Activated B cell treated with CpG ODN at 0.5 μM for 24 hours (primary cell): ENCODE results near the gene CGB7. TPM values are rescaled to one million over a fixed set of nuclear protein-coding genes. Genes with fewer than 3 reads are reported as not detected.
"Not testable (repeated sequence)": the region's sequence is repeated elsewhere in the genome, so short reads cannot be mapped to it uniquely, and the experiment has no call there.

Experiments used
- ATAC-seq: fragments of 200-7000 bp; cut with Tn5 transposase; one replicate; pipeline ENCODE4 v1.10.0; 2021; ENCODE audit warnings: low read depth, mild to moderate bottlenecking, moderate library complexity
- CTCF ChIA-PET: fragments of 350-600 bp; sonication (Branson Sonifier 250); formaldehyde crosslinking; loops from one replicate; lab custom pipeline; 2021; ENCODE audit warnings: antibody characterized with exemption; lab: Charles Lee
- POLR2A ChIA-PET: fragments of 350-600 bp; sonication (Branson Sonifier 250); formaldehyde crosslinking; loops from one replicate; lab custom pipeline; 2021; ENCODE audit warnings: antibody characterized with exemption; lab: Charles Lee
- DNase-seq: peaks from one replicate; pipeline ENCODE4 v3.0.0; 2022
- H3K27ac Mint-ChIP-seq: one replicate; pipeline ENCODE4 v1.8.0; 2020; ENCODE audit warnings: mixed read lengths
- H3K27me3 Mint-ChIP-seq: one replicate; pipeline ENCODE4 v1.8.0; 2021; ENCODE audit warnings: mixed read lengths
- H3K36me3 Mint-ChIP-seq: one replicate; pipeline ENCODE4 v1.8.0; 2021; ENCODE audit warnings: low read depth, mixed read lengths
- H3K4me1 Mint-ChIP-seq: one replicate; pipeline ENCODE4 v1.8.0; 2021; ENCODE audit warnings: mixed read lengths
- H3K4me3 Mint-ChIP-seq: one replicate; pipeline ENCODE4 v1.8.0; 2020; ENCODE audit warnings: mild to moderate bottlenecking, mixed read lengths
- H3K9me3 Mint-ChIP-seq: one replicate; pipeline ENCODE4 v1.8.0; 2020; ENCODE audit warnings: mixed read lengths
- CTCF ChIP-seq: fragments of 200-600 bp; IDR thresholded peaks from one replicate; pipeline ENCODE4 v1.8.0; 2022; ENCODE audit warnings: antibody characterized with exemption, mild to moderate bottlenecking
- intact Hi-C: fragments of 100-400 bp; cut with micrococcal nuclease; formaldehyde crosslinking; loops from one replicate; pipeline ENCODE4 v1.15.1; 2024
- total RNA-seq: library from RNA; stranded (reverse); gene quantifications from 2 replicates; pipeline ENCODE4 v1.2.3, GENCODE V29; 2022

The CGB7 gene
- total RNA-seq, 1 donor from 2014 or later: not detected

GRCh38 chr19:49080392-49080791 lies 22.8 kb upstream of the CGB7 start:
- DNase-seq: no peak
- peaks cover 11% of the 10 kb centered on the region for H3K4me1 Mint-ChIP-seq
- ChIA-PET CTCF (interaction anchor here (0.9 kb wide), 1 partner anchor 17 kb away, joined by 3 read pairs; no protein-coding TSS in a partner anchor), POLR2A (no interaction called here)
- no peak overlapping the region for H3K4me3 Mint-ChIP-seq
- H3K36me3 Mint-ChIP-seq: peaks cover 3% of the 10 kb centered on the region
- no peak for TF ChIP-seq CTCF
- no peaks in the 10 kb centered on the region for H3K9me3 Mint-ChIP-seq
- intact Hi-C loops: loop anchor here (10.0 kb wide), 1 partner anchor 296 kb away; no protein-coding TSS in a partner anchor
- no peak overlapping the region for H3K27ac Mint-ChIP-seq
- peaks cover 15% of the 10 kb centered on the region for H3K27me3 Mint-ChIP-seq
- ATAC-seq: no peak

- intact Hi-C loops: loop anchor here (1.0 to 2.0 kb wide), 2 partner anchors 71 to 76 kb away; no protein-coding TSS in a partner anchor
- H3K4me1 Mint-ChIP-seq: peaks cover 19% of the 10 kb centered on the region
- DNase-seq, POLR2A ChIA-PET, ATAC-seq, H3K9me3 Mint-ChIP-seq, H3K4me3 Mint-ChIP-seq, H3K27ac Mint-ChIP-seq, H3K36me3 Mint-ChIP-seq: not testable (repeated sequence)
- CTCF ChIA-PET: interaction anchor here (0.6 kb wide), 1 partner anchor 154 kb away, joined by 3 read pairs; no protein-coding TSS in a partner anchor
- H3K27me3 Mint-ChIP-seq: peaks cover 40% of the 10 kb centered on the region
Observed at GRCh38 chr19:49074869-49075268, 17.3 kb upstream of the CGB7 start.

DNA sequence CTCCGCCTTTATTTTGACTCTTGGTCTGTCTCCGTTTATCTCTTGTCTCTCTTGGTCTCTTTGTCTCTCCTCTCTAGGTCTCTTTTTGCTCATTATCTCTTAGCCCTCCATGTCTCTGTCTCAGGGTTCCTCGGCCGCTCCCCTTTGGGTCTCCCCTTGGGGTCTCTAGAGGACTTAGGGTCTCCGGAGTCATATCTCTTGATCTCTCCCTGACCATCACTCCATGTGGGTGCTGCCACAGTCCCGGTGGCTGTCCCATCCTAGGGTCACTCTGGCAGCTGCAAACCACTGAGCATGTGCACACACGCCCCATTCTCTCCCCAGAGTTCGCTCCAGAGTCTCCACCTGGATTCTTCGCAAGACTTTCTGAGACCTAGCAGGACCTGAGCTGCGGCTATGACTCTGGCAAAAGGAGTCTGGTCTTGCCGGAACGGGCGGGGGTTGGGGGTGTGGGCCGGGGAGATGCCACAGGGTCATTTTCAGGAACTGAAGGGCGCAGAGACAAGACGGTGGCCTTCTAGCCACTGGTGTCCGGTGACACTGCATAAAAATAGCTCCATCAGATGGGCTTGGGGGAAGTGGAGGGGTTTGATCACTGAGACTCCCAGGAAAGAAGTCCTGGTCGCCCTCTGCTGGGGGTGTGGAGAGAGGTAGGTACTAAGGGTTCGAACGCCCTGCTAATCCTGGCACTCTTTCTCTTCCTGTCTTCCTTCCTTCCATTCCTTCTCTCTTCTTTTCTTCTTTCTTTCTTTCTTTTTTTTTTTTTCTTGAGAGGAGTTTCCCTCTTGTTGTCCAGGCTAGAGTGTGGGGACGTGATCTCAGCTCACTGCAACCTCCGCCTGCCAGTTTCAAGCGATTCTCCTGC lies 16.2 kb upstream of the CGB7 start:
- Mint-ChIP-seq H3K27me3 (peaks cover 50% of the 10 kb centered on the region), H3K27ac (no peak overlapping the region), H3K4me3 (peak overlapping the region; percentile 2), H3K36me3 (no peaks in the 10 kb centered on the region), H3K4me1 (peaks cover 19% of the 10 kb centered on the region), H3K9me3 (no peaks in the 10 kb centered on the region)
- ChIA-PET CTCF (interaction anchor here (2.1 kb wide), 1 partner anchor 286 kb away, joined by 7 read pairs; no protein-coding TSS in a partner anchor), POLR2A (interaction anchor here (0.7 to 0.9 kb wide), 2 partner anchors 59 to 81 kb away, joined by 3 to 4 read pairs; partner anchors contain the start of gene GYS1)
- TF ChIP-seq CTCF: no peak
- intact Hi-C loops: loop anchor here (2.0 kb wide), 1 partner anchor 75 kb away; no protein-coding TSS in a partner anchor
- ATAC-seq (no peak), DNase-seq (no peak)

DNA sequence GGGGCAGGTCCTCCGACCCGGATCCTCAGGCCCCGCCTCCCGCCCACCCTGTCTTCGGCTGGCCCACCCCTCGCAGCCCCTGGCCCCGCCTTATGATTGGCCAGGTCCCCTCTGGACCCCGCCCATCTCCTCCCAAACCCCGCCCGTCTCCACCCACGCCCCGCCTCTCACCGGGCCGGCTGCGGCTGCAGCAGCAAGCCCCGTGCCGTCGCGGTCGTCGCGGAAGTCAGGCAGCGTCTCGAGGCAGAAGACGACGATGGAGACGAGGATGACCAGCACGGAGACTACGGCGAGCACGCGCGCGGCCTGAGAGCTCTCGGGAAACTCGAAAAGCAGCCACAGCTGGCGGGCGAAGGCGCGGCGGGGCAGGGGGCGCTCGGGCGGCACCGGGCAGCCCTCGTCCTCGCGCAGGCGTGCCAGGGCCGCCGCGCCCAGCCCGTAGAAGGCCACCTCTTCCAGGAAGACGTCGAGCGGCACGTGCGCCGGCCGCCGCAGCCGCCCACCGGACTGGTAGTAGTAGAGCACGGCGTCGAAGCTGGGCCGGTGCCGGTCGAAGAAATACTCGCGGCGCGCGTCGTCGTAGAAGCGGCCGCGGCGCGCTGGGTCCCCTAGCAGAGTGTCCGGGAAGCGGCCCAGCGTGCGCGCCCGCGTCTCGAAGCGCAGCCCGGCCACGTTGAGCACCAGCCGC lies 14.5 kb upstream of the CGB7 start:
- Mint-ChIP-seq H3K27me3 (peaks cover 59% of the 10 kb centered on the region), H3K36me3 (no peaks in the 10 kb centered on the region), H3K27ac (no peak overlapping the region), H3K9me3 (no peaks in the 10 kb centered on the region), H3K4me3 (no peak overlapping the region), H3K4me1 (peaks cover 19% of the 10 kb centered on the region)
- peak; percentile 28 for ATAC-seq
- intact Hi-C loops: no loop called here
- POLR2A ChIA-PET: interaction anchor here (0.6 kb wide), 1 partner anchor 128 kb away, joined by 3 read pairs; no protein-coding TSS in a partner anchor
- DNase-seq: no peak
- TF ChIP-seq CTCF: no peak
- CTCF ChIA-PET: no interaction called here

DNA sequence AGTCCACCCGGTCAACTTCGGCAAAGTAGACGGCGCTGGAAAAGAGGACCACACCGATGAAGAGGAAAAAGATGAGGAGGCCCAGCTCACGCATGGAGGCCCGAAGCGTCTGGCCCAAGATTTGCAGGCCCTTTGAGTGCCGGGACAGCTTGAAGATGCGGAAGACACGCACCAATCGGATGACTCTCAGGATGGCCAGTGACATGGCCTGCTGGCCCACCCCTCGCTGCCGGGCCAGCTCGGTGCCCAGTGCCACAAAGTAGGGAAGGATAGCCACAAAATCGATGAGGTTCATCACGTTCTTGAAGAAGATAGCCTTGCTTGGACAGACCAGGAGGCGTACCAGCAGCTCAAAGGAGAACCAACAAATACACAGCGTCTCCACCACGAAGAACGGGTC lies 12.9 kb upstream of the CGB7 start:
- intact Hi-C loops: no loop called here
- Mint-ChIP-seq H3K27ac (no peak overlapping the region), H3K36me3 (no peaks in the 10 kb centered on the region)

More for the DNA sequence above, 12.9 kb upstream of the CGB7 start:
- CTCF ChIA-PET: interaction anchor here (1.3 to 1.6 kb wide), 2 partner anchors 71 to 128 kb away, joined by 3 to 4 read pairs; no protein-coding TSS in a partner anchor
- H3K9me3 Mint-ChIP-seq: no peaks in the 10 kb centered on the region
- no peak for TF ChIP-seq CTCF
- peaks cover 64% of the 10 kb centered on the region for H3K27me3 Mint-ChIP-seq
- DNase-seq: no peak
- no peak overlapping the region for H3K4me3 Mint-ChIP-seq
- POLR2A ChIA-PET: no interaction called here
- peaks cover 17% of the 10 kb centered on the region for H3K4me1 Mint-ChIP-seq
- ATAC-seq: no peak
